ENCODE data around the gene VIT.

VIT gene

GRCh38 chr2:36663295-36663694 is 33.2 kb upstream of the VIT start:
- Histone ChIP-seq H3K9me3 (ENCODE audit: control insufficient read depth in 2 of 2, low read length in 2 of 2) (no peaks in the 10 kb centered on the region), H3K36me3 (ENCODE audit: control insufficient read depth in 2 of 2, insufficient read depth in 2 of 2, low read length in 2 of 2) (no peaks in the 10 kb centered on the region), H3K27me3 (ENCODE audit: control insufficient read depth in 2 of 2, insufficient read depth in 2 of 2, low read length in 2 of 2) (peaks cover 0 to 3% of the 10 kb centered on the region in 2 donors), H3K27ac (ENCODE audit: low read depth in 2 of 2, low read length in 2 of 2) (no peak overlapping the region), H3K4me1 (ENCODE audit: control insufficient read depth in 2 of 2, insufficient read depth in 2 of 2, low read length in 2 of 2) (peaks cover 0 to 4% of the 10 kb centered on the region in 2 donors), H3K4me3 (ENCODE audit: low read length in 2 of 2) (no peak overlapping the region), H3K9ac (ENCODE audit: low read depth in 1 of 2, low read length in 2 of 2) (no peak overlapping the region)

GRCh38 chr2:36663851-36664695 is 32.4 kb upstream of the VIT start:
- no peak overlapping the region for H3K4me3 ChIP-seq (ENCODE audit: low read length in 2 of 2)
- peaks cover 0 to 4% of the 10 kb centered on the region in 2 donors for H3K4me1 ChIP-seq (ENCODE audit: control insufficient read depth in 2 of 2, insufficient read depth in 2 of 2, low read length in 2 of 2)
- H3K27ac ChIP-seq (ENCODE audit: low read depth in 2 of 2, low read length in 2 of 2) = no peak overlapping the region
- H3K36me3 ChIP-seq (ENCODE audit: control insufficient read depth in 2 of 2, insufficient read depth in 2 of 2, low read length in 2 of 2) = no peaks in the 10 kb centered on the region
- H3K27me3 ChIP-seq (ENCODE audit: control insufficient read depth in 2 of 2, insufficient read depth in 2 of 2, low read length in 2 of 2) = peaks cover 0 to 3% of the 10 kb centered on the region in 2 donors
- H3K9me3 ChIP-seq (ENCODE audit: control insufficient read depth in 2 of 2, low read length in 2 of 2) = no peaks in the 10 kb centered on the region
- H3K9ac ChIP-seq (ENCODE audit: low read depth in 1 of 2, low read length in 2 of 2) = no peak overlapping the region

- H3K4me1 ChIP-seq (ENCODE audit: control insufficient read depth in 2 of 2, insufficient read depth in 2 of 2, low read length in 2 of 2) = peaks cover 0 to 4% of the 10 kb centered on the region in 2 donors
- H3K27ac ChIP-seq (ENCODE audit: low read depth in 2 of 2, low read length in 2 of 2) = no peak overlapping the region
- H3K4me3 ChIP-seq (ENCODE audit: low read length in 2 of 2) = no peak overlapping the region
- no peak overlapping the region for H3K9ac ChIP-seq (ENCODE audit: low read depth in 1 of 2, low read length in 2 of 2)
- peaks cover 0 to 3% of the 10 kb centered on the region in 2 donors for H3K27me3 ChIP-seq (ENCODE audit: control insufficient read depth in 2 of 2, insufficient read depth in 2 of 2, low read length in 2 of 2)
- no peaks in the 10 kb centered on the region for H3K36me3 ChIP-seq (ENCODE audit: control insufficient read depth in 2 of 2, insufficient read depth in 2 of 2, low read length in 2 of 2)
- H3K9me3 ChIP-seq (ENCODE audit: control insufficient read depth in 2 of 2, low read length in 2 of 2) = no peaks in the 10 kb centered on the region
Measured at GRCh38 chr2:36664696-36665076, 31.8 kb upstream of the VIT start.

GRCh38 chr2:36667931-36668330 is 28.6 kb upstream of the VIT start:
- Histone ChIP-seq H3K27me3 (ENCODE audit: control insufficient read depth in 2 of 2, insufficient read depth in 2 of 2, low read length in 2 of 2) (peaks cover 0 to 3% of the 10 kb centered on the region in 2 donors), H3K4me3 (ENCODE audit: low read length in 2 of 2) (no peak overlapping the region), H3K36me3 (ENCODE audit: control insufficient read depth in 2 of 2, insufficient read depth in 2 of 2, low read length in 2 of 2) (no peaks in the 10 kb centered on the region), H3K4me1 (ENCODE audit: control insufficient read depth in 2 of 2, insufficient read depth in 2 of 2, low read length in 2 of 2) (peaks cover 0 to 4% of the 10 kb centered on the region in 2 donors), H3K9ac (ENCODE audit: low read depth in 1 of 2, low read length in 2 of 2) (no peak overlapping the region), H3K9me3 (ENCODE audit: control insufficient read depth in 2 of 2, low read length in 2 of 2) (no peaks in the 10 kb centered on the region), H3K27ac (ENCODE audit: low read depth in 2 of 2, low read length in 2 of 2) (no peak overlapping the region)

- no peaks in the 10 kb centered on the region for H3K36me3 ChIP-seq (ENCODE audit: control insufficient read depth in 2 of 2, insufficient read depth in 2 of 2, low read length in 2 of 2)
- H3K9me3 ChIP-seq (ENCODE audit: control insufficient read depth in 2 of 2, low read length in 2 of 2) = no peaks in the 10 kb centered on the region
- no peak overlapping the region for H3K27ac ChIP-seq (ENCODE audit: low read depth in 2 of 2, low read length in 2 of 2)
- no peaks in the 10 kb centered on the region for H3K4me1 ChIP-seq (ENCODE audit: control insufficient read depth in 2 of 2, insufficient read depth in 2 of 2, low read length in 2 of 2)
- H3K27me3 ChIP-seq (ENCODE audit: control insufficient read depth in 2 of 2, insufficient read depth in 2 of 2, low read length in 2 of 2) = no peaks in the 10 kb centered on the region
- no peak overlapping the region for H3K9ac ChIP-seq (ENCODE audit: low read depth in 1 of 2, low read length in 2 of 2)
- H3K4me3 ChIP-seq (ENCODE audit: low read length in 2 of 2) = no peak overlapping the region
Measured at GRCh38 chr2:36670881-36671595, 25.5 kb upstream of the VIT start.

GRCh38 chr2:36671731-36672130 is 24.8 kb upstream of the VIT start:
- Histone ChIP-seq H3K36me3 (ENCODE audit: control insufficient read depth in 2 of 2, insufficient read depth in 2 of 2, low read length in 2 of 2) (no peaks in the 10 kb centered on the region), H3K4me1 (ENCODE audit: control insufficient read depth in 2 of 2, insufficient read depth in 2 of 2, low read length in 2 of 2) (no peaks in the 10 kb centered on the region), H3K9ac (ENCODE audit: low read depth in 1 of 2, low read length in 2 of 2) (no peak overlapping the region), H3K4me3 (ENCODE audit: low read length in 2 of 2) (no peak overlapping the region), H3K27ac (ENCODE audit: low read depth in 2 of 2, low read length in 2 of 2) (no peak overlapping the region), H3K27me3 (ENCODE audit: control insufficient read depth in 2 of 2, insufficient read depth in 2 of 2, low read length in 2 of 2) (no peaks in the 10 kb centered on the region), H3K9me3 (ENCODE audit: control insufficient read depth in 2 of 2, low read length in 2 of 2) (no peaks in the 10 kb centered on the region)

GRCh38 chr2:36672199-36672598 is 24.3 kb upstream of the VIT start:
- Histone ChIP-seq H3K4me3 (ENCODE audit: low read length in 2 of 2) (no peak overlapping the region), H3K4me1 (ENCODE audit: control insufficient read depth in 2 of 2, insufficient read depth in 2 of 2, low read length in 2 of 2) (peaks cover 0 to 4% of the 10 kb centered on the region in 2 donors), H3K36me3 (ENCODE audit: control insufficient read depth in 2 of 2, insufficient read depth in 2 of 2, low read length in 2 of 2) (no peaks in the 10 kb centered on the region), H3K9ac (ENCODE audit: low read depth in 1 of 2, low read length in 2 of 2) (no peak overlapping the region), H3K27ac (ENCODE audit: low read depth in 2 of 2, low read length in 2 of 2) (no peak overlapping the region), H3K27me3 (ENCODE audit: control insufficient read depth in 2 of 2, insufficient read depth in 2 of 2, low read length in 2 of 2) (no peaks in the 10 kb centered on the region), H3K9me3 (ENCODE audit: control insufficient read depth in 2 of 2, low read length in 2 of 2) (no peaks in the 10 kb centered on the region)

- Histone ChIP-seq H3K27me3 (ENCODE audit: control insufficient read depth in 2 of 2, insufficient read depth in 2 of 2, low read length in 2 of 2) (no peaks in the 10 kb centered on the region), H3K9ac (ENCODE audit: low read depth in 1 of 2, low read length in 2 of 2) (no peak overlapping the region), H3K9me3 (ENCODE audit: control insufficient read depth in 2 of 2, low read length in 2 of 2) (no peaks in the 10 kb centered on the region), H3K27ac (ENCODE audit: low read depth in 2 of 2, low read length in 2 of 2) (no peak overlapping the region), H3K4me3 (ENCODE audit: low read length in 2 of 2) (no peak overlapping the region), H3K36me3 (ENCODE audit: control insufficient read depth in 2 of 2, insufficient read depth in 2 of 2, low read length in 2 of 2) (no peaks in the 10 kb centered on the region), H3K4me1 (ENCODE audit: control insufficient read depth in 2 of 2, insufficient read depth in 2 of 2, low read length in 2 of 2) (peaks cover 0 to 4% of the 10 kb centered on the region in 2 donors)
Measured at GRCh38 chr2:36675579-36676282, 20.8 kb upstream of the VIT start.

- Histone ChIP-seq H3K36me3 (ENCODE audit: control insufficient read depth in 2 of 2, insufficient read depth in 2 of 2, low read length in 2 of 2) (no peaks in the 10 kb centered on the region), H3K9ac (ENCODE audit: low read depth in 1 of 2, low read length in 2 of 2) (no peak overlapping the region), H3K4me1 (ENCODE audit: control insufficient read depth in 2 of 2, insufficient read depth in 2 of 2, low read length in 2 of 2) (peaks cover 0 to 4% of the 10 kb centered on the region in 2 donors), H3K4me3 (ENCODE audit: low read length in 2 of 2) (no peak overlapping the region), H3K27me3 (ENCODE audit: control insufficient read depth in 2 of 2, insufficient read depth in 2 of 2, low read length in 2 of 2) (no peaks in the 10 kb centered on the region), H3K27ac (ENCODE audit: low read depth in 2 of 2, low read length in 2 of 2) (no peak overlapping the region), H3K9me3 (ENCODE audit: control insufficient read depth in 2 of 2, low read length in 2 of 2) (no peaks in the 10 kb centered on the region)
Measured at GRCh38 chr2:36676364-36676763, 20.1 kb upstream of the VIT start.

- Histone ChIP-seq H3K36me3 (ENCODE audit: control insufficient read depth in 2 of 2, insufficient read depth in 2 of 2, low read length in 2 of 2) (no peaks in the 10 kb centered on the region), H3K9me3 (ENCODE audit: control insufficient read depth in 2 of 2, low read length in 2 of 2) (no peaks in the 10 kb centered on the region), H3K27ac (ENCODE audit: low read depth in 2 of 2, low read length in 2 of 2) (no peak overlapping the region), H3K27me3 (ENCODE audit: control insufficient read depth in 2 of 2, insufficient read depth in 2 of 2, low read length in 2 of 2) (no peaks in the 10 kb centered on the region), H3K4me1 (ENCODE audit: control insufficient read depth in 2 of 2, insufficient read depth in 2 of 2, low read length in 2 of 2) (peaks cover 0 to 4% of the 10 kb centered on the region in 2 donors), H3K4me3 (ENCODE audit: low read length in 2 of 2) (no peak overlapping the region), H3K9ac (ENCODE audit: low read depth in 1 of 2, low read length in 2 of 2) (no peak overlapping the region)
Measured at GRCh38 chr2:36677386-36677785, 19.1 kb upstream of the VIT start.
